HepG2 (cell line): ENCODE results near the gene HABP2. TPM values are rescaled to one million over a fixed set of nuclear protein-coding genes. Genes with fewer than 3 reads are reported as not detected.

ENCODE experiments used
- ATAC-seq: fragments of 200-7000 bp; cut with Tn5 transposase; 3 replicates; pipeline ENCODE4 v1.9.1; 2020; ENCODE audit warnings: mild to moderate bottlenecking, moderate library complexity
- BruUV-seq: library from RNA; stranded (reverse); fragments of 400-500 nt; replicated peaks from 2 replicates; lab custom pipeline; 2021; lab: Mats Ljungman, UMichigan
- CTCF ChIA-PET: fragments of 300-600 bp; formaldehyde crosslinking; extraction: SDS; loops from one replicate; lab custom pipeline; 2021; ENCODE audit warnings: low total read pairs, inconsistent platforms, low intra/inter-chr PET ratio; lab: Yijun Ruan, JAX
- POLR2A ChIA-PET: fragments of 350-600 bp; sonication (Branson Sonifier 250); formaldehyde crosslinking; loops from one replicate; lab custom pipeline; 2020; ENCODE audit warnings: antibody characterized with exemption, inconsistent platforms; lab: Yijun Ruan, JAX
- DNase-seq: peaks from one replicate; pipeline ENCODE4 v3.0.0-alpha.2; 2015; ENCODE audit warnings: low spot score
- FAIRE-seq: peaks from 3 replicates; lab custom pipeline; 2011; peaks lifted over from hg19 to GRCh38; lab: Jason Lieb, UNC
- H2AFZ ChIP-seq: one replicate; pipeline ENCODE4 v1.6.1; 2011; ENCODE audit warnings: low read length, inconsistent platforms
- H3K27ac ChIP-seq: fragments of 300-600 bp; 3 replicates; pipeline ENCODE4 v1.8.0; 2011; ENCODE audit warnings: mixed run types, mild to moderate bottlenecking, mixed read lengths, low read length, inconsistent platforms; ENCODE audit not compliant: insufficient read depth; ENCODE audit errors: extremely low read length
- H3K27me3 ChIP-seq, 2 experiments: fragments of 200-600 bp in 1 of 2; 2 replicates in 1 of 2; 3 replicates in 1 of 2; pipeline versions ENCODE4 v1.6.0 to v1.8.0; 2011; ENCODE audit warnings: low read length in 2 of 2, mild to moderate bottlenecking in 2 of 2, moderate library complexity in 2 of 2, inconsistent platforms in 1 of 2; ENCODE audit not compliant: insufficient read depth in 2 of 2, control insufficient read depth in 1 of 2
- H3K36me3 ChIP-seq, 2 experiments: fragments of 200-600 bp in 1 of 2; replicated peaks in 1 of 2; 2 replicates in 1 of 2; 3 replicates in 1 of 2; pipeline versions ENCODE4 v1.5.1 to v1.8.0; 2011; ENCODE audit warnings: low read length in 2 of 2, inconsistent platforms in 1 of 2; ENCODE audit not compliant: insufficient read depth in 2 of 2, control insufficient read depth in 1 of 2
- H3K4me1 ChIP-seq: 2 replicates; pipeline ENCODE4 v1.5.1; 2012; ENCODE audit warnings: low read length, inconsistent platforms; ENCODE audit not compliant: insufficient read depth
- H3K4me2 ChIP-seq: 2 replicates; pipeline ENCODE4 v1.6.0; 2011; ENCODE audit warnings: low read depth, low read length, inconsistent platforms
- H3K4me3 ChIP-seq, 3 experiments: fragments of 200-600 bp in 1 of 3; sonication (generic), shearing (Covaris generic) in 1 of 3; replicated peaks in 1 of 3; 2 replicates each; pipeline ENCODE4 v1.5.1; 2011 to 2016; ENCODE audit warnings: low read length in 3 of 3, inconsistent platforms in 2 of 3, low read depth in 2 of 3, mild to moderate bottlenecking in 2 of 3, control low read depth in 1 of 3, mixed read lengths in 1 of 3; ENCODE audit not compliant: insufficient read depth in 1 of 3
- H3K79me2 ChIP-seq: one replicate; pipeline ENCODE4 v1.6.1; 2011; ENCODE audit warnings: low read length, inconsistent platforms; ENCODE audit not compliant: insufficient read depth
- H3K9ac ChIP-seq: 2 replicates; pipeline ENCODE4 v1.6.0; 2011; ENCODE audit warnings: mild to moderate bottlenecking, low read depth, low read length, inconsistent platforms; ENCODE audit not compliant: insufficient read depth
- H3K9me3 ChIP-seq: 2 replicates; pipeline ENCODE4 v1.5.1; 2012; ENCODE audit warnings: mild to moderate bottlenecking, low read length
- H4K20me1 ChIP-seq: 2 replicates; pipeline ENCODE4 v1.6.0; 2011; ENCODE audit warnings: inconsistent platforms, mild to moderate bottlenecking, low read length, moderate library complexity; ENCODE audit not compliant: insufficient read depth
- IRF9 ChIP-seq: sonication (generic); formaldehyde crosslinking; IDR thresholded peaks from 2 replicates; pipeline ENCODE4 v1.8.0; 2022; ENCODE audit warnings: missing genetic modification reagents, mild to moderate bottlenecking, borderline replicate concordance
- KMT2A ChIP-seq: sonication (generic); formaldehyde crosslinking; IDR thresholded peaks from 2 replicates; pipeline ENCODE4 v1.4.0; 2020; ENCODE audit warnings: missing genetic modification reagents
- LBX2 ChIP-seq: sonication (generic); formaldehyde crosslinking; IDR thresholded peaks from 2 replicates; pipeline ENCODE4 v1.5.0; 2020; ENCODE audit warnings: missing genetic modification reagents, mild to moderate bottlenecking, borderline replicate concordance
- NFYC ChIP-seq: IDR thresholded peaks from 2 replicates; pipeline ENCODE4 v1.6.1; 2016; ENCODE audit warnings: missing genetic modification reagents, missing compliant biosample characterization
- PHB2 ChIP-seq: fragments of 450-650 bp; IDR thresholded peaks from 2 replicates; pipeline ENCODE4 v1.6.1; 2018; ENCODE audit not compliant: partially characterized antibody
- TEAD3 ChIP-seq: optimal IDR thresholded peaks from 2 replicates; pipeline ENCODE3; 2016; ENCODE audit warnings: borderline replicate concordance
- ZBTB14 ChIP-seq: sonication (generic); formaldehyde crosslinking; IDR thresholded peaks from 2 replicates; pipeline ENCODE4 v1.4.0; 2020; ENCODE audit warnings: missing genetic modification reagents
- ZBTB3 ChIP-seq: sonication (generic); formaldehyde crosslinking; IDR thresholded peaks from 2 replicates; pipeline ENCODE4 v1.4.0; 2020; ENCODE audit warnings: low read depth, mild to moderate bottlenecking, moderate library complexity, missing genetic modification reagents, borderline replicate concordance
- ZNF138 ChIP-seq: sonication (generic); formaldehyde crosslinking; IDR thresholded peaks from 2 replicates; pipeline ENCODE4 v1.5.0; 2020; ENCODE audit warnings: mild to moderate bottlenecking, low read depth, missing genetic modification reagents
- ZNF20 ChIP-seq: sonication (generic); formaldehyde crosslinking; IDR thresholded peaks from 2 replicates; pipeline ENCODE4 v1.4.0; 2020; ENCODE audit warnings: mild to moderate bottlenecking, moderate library complexity, missing genetic modification reagents
- ZNF264 ChIP-seq: sonication (generic); formaldehyde crosslinking; IDR thresholded peaks from 2 replicates; pipeline ENCODE4 v1.4.0; 2020; ENCODE audit warnings: missing genetic modification reagents
- ZNF556 ChIP-seq: sonication (generic); formaldehyde crosslinking; IDR thresholded peaks from 2 replicates; pipeline ENCODE4 v1.4.0; 2020; ENCODE audit warnings: mild to moderate bottlenecking, missing genetic modification reagents, borderline replicate concordance
- ZNF576 ChIP-seq: sonication (generic); formaldehyde crosslinking; IDR thresholded peaks from 2 replicates; pipeline ENCODE4 v1.4.0; 2020; ENCODE audit warnings: mild to moderate bottlenecking, missing genetic modification reagents
- ZNF780A ChIP-seq: sonication (generic); formaldehyde crosslinking; IDR thresholded peaks from 2 replicates; pipeline ENCODE4 v1.8.0; 2022; ENCODE audit warnings: mild to moderate bottlenecking, missing genetic modification reagents, moderate library complexity
- ZNF781 ChIP-seq: sonication (generic); formaldehyde crosslinking; IDR thresholded peaks from 2 replicates; pipeline ENCODE4 v1.5.1; 2020; ENCODE audit warnings: borderline replicate concordance, mild to moderate bottlenecking, missing genetic modification reagents; ENCODE audit errors: not compliant biosample characterization
- WGBS: methylation state at CpG from one replicate; pipeline ENCODE4 v1.1.6; 2017; ENCODE audit warnings: low lambda C conversion rate; 5-methylcytosine and 5-hydroxymethylcytosine counted together
- in situ Hi-C: cut with HindIII; loops from 2 replicates; pipeline ENCODE4 v1.10.0; 2017; ENCODE audit warnings: low pct_unique_long_range_greater_than_20kb; ENCODE audit not compliant: extremely low pct_ligation_motif_present
- intact Hi-C: fragments of 100-400 bp; cut with micrococcal nuclease; formaldehyde crosslinking; loops from one replicate; pipeline ENCODE4 v1.10.0; 2022; ENCODE audit not compliant: unreplicated experiment
- polyA plus RNA-seq, 8 experiments: library from polyadenylated mRNA; depleted of rRNA in 3 of 8; stranded (reverse) in 7 of 8; unstranded in 1 of 8; fragments of >200 nt; fragmentation: Illumina TruSeq in 4 of 8; extraction: Trizol in 4 of 8; gene quantifications; 2 replicates each; pipeline versions ENCODE4 v1.2.1 to v1.2.3, GENCODE V29; 2011 to 2016; ENCODE audit warnings: low read depth in 4 of 8, missing spikeins in 1 of 8, mixed read lengths in 1 of 8; ENCODE audit not compliant: insufficient read depth in 1 of 8
- total RNA-seq, 5 experiments: library from RNA; depleted of rRNA; stranded (reverse); fragments of >200 nt; fragmentation: Illumina TruSeq; extraction: Trizol; gene quantifications; 2 replicates each; pipeline ENCODE4 v1.2.3, GENCODE V29; 2016; ENCODE audit warnings: low read depth in 1 of 5

HABP2 gene
- total and polyA plus RNA-seq, 2 of the 13 experiments (the other 11 are each of a cell fraction or from before 2014, with no cell fraction given), result 0.12 to 0.13 TPM

GRCh38 chr10:113553149-113553548 is 296 bp downstream of the HABP2 start:
- no peak for ATAC-seq
- H3K4me3 ChIP-seq, result no peak overlapping the region
- FAIRE-seq, result no peak
- H3K27ac ChIP-seq, result no peak overlapping the region
- H3K9me3 ChIP-seq, result no peaks in the 10 kb centered on the region
- ChIA-PET CTCF (no interaction called here), POLR2A (no interaction called here)
- in situ Hi-C loops, result no loop called here
- no peaks in the 10 kb centered on the region for H3K79me2 ChIP-seq
- no peaks in the 10 kb centered on the region for H4K20me1 ChIP-seq
- no peak overlapping the region for H3K4me2 ChIP-seq
- H3K9ac ChIP-seq, result no peak overlapping the region
- WGBS, result 40% methylated on average over 2 of the region's 2 CpGs
- H3K36me3 ChIP-seq, result no peaks in the 10 kb centered on the region
- no peak for DNase-seq
- peaks cover 0 to 4% of the 10 kb centered on the region in 2 experiments; a peak in 1 of 5 replicates for H3K27me3 ChIP-seq
- peaks cover 27% of the 10 kb centered on the region for H3K4me1 ChIP-seq
- TF ChIP-seq ZNF556, result no peak
- TF ChIP-seq ZBTB14 (CRISPR knock-in tag), result no peak
- no peak for TF ChIP-seq ZNF20 (CRISPR knock-in tag)
- no peak for TF ChIP-seq KMT2A
- no peak for TF ChIP-seq LBX2 (CRISPR knock-in tag)
- no peak for TF ChIP-seq PHB2
- TF ChIP-seq TEAD3 (CRISPR knock-in tag), result no peak
- TF ChIP-seq ZNF264 (CRISPR knock-in tag), result no peak
- TF ChIP-seq ZNF576 (CRISPR knock-in tag), result no peak
- no peak for TF ChIP-seq ZNF780A (CRISPR knock-in tag)
- no peak for TF ChIP-seq ZBTB3
- no peak for TF ChIP-seq ZNF138 (CRISPR knock-in tag)
- TF ChIP-seq NFYC, result no peak
- no peak for TF ChIP-seq IRF9 (CRISPR knock-in tag)
- no peak for TF ChIP-seq ZNF781
- TF ChIP-seq, all 625 proteins: peak for 0
- BruUV-seq, result no TSS peak
- intact Hi-C loops, result no loop called here
- no peak overlapping the region for H2AFZ ChIP-seq
